ENCODE results near the gene F3.

Gene F3

GRCh38 chr1:94550396-94550795 lies 8.8 kb upstream of the F3 start:
- H3K4me3 ChIP-seq (ENCODE audit: low read length) = no peak overlapping the region
- no peak overlapping the region for H3K4me2 ChIP-seq (ENCODE audit: low read length)

DNA sequence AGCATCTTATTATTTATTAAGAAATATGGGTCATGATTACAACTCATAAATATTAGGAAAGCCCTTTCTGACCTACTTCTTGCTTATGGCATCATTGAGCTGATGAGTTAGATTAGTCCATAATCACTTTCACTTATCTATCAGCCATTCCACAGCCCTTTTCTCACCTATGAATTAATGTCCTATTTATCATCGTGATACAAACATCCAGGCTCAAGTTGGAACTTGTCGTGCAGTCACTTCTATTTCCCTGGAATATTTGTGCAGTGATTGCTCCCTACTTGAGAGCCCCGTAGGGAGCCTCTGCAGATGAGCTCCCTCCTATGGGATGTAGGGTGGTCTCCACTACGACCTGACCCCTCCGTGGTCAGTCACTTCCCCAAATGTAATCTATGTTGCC lies 8.1 kb upstream of the F3 start:
- H3K27ac ChIP-seq (ENCODE audit: low read depth, low read length) = no peak overlapping the region
- no peak overlapping the region for H3K4me2 ChIP-seq (ENCODE audit: low read length)
- no peaks in the 10 kb centered on the region; the same call in 1 of the 2 replicates for H3K27me3 ChIP-seq (ENCODE audit: control insufficient read depth, low read length)
- H3K4me1 ChIP-seq (ENCODE audit: control insufficient read depth, low read length) = no peaks in the 10 kb centered on the region
- H3K4me3 ChIP-seq (ENCODE audit: low read length) = no peak overlapping the region
- no peaks in the 10 kb centered on the region for H3K36me3 ChIP-seq (ENCODE audit: control insufficient read depth, low read length)
- H3K9me3 ChIP-seq (ENCODE audit: control insufficient read depth, insufficient read depth, low read length) = no peaks in the 10 kb centered on the region
- no peaks in the 10 kb centered on the region for H3K9me2 ChIP-seq (replicated peaks; ENCODE audit: control insufficient read depth, low read length)
- H4K20me1 ChIP-seq (ENCODE audit: control insufficient read depth, insufficient read depth, low read depth, low read length) = no peaks in the 10 kb centered on the region
- no peaks in the 10 kb centered on the region for H3K79me2 ChIP-seq (ENCODE audit: control insufficient read depth, low read length)
- no peak for TF ChIP-seq CTCF (IDR thresholded peaks at IDR 0.05; ENCODE audit: low read depth, low read length, poor library complexity, severe bottlenecking)
- TF ChIP-seq EZH2phosphoT487 (IDR thresholded peaks at IDR 0.05; ENCODE audit: borderline replicate concordance, low read length) = no peak
- H3F3A ChIP-seq (ENCODE audit: control insufficient read depth, insufficient read depth) = no peaks in the 10 kb centered on the region

More at GRCh38 chr1:94550396-94550795, 8.8 kb upstream of the F3 start:
- TF ChIP-seq CTCF (IDR thresholded peaks at IDR 0.05; ENCODE audit: low read depth, low read length, poor library complexity, severe bottlenecking) = no peak
- no peak for TF ChIP-seq EZH2phosphoT487 (IDR thresholded peaks at IDR 0.05; ENCODE audit: borderline replicate concordance, low read length)
- Histone ChIP-seq H3K36me3 (ENCODE audit: control insufficient read depth, low read length) (no peaks in the 10 kb centered on the region), H3K9me3 (ENCODE audit: control insufficient read depth, insufficient read depth, low read length) (no peaks in the 10 kb centered on the region), H4K20me1 (ENCODE audit: control insufficient read depth, insufficient read depth, low read depth, low read length) (no peaks in the 10 kb centered on the region), H3K27ac (ENCODE audit: low read depth, low read length) (no peak overlapping the region), H3K4me1 (ENCODE audit: control insufficient read depth, low read length) (no peaks in the 10 kb centered on the region), H3K79me2 (ENCODE audit: control insufficient read depth, low read length) (no peaks in the 10 kb centered on the region), H3K9me2 (replicated peaks; ENCODE audit: control insufficient read depth, low read length) (no peaks in the 10 kb centered on the region), H3K27me3 (ENCODE audit: control insufficient read depth, low read length) (no peaks in the 10 kb centered on the region; the same call in 1 of the 2 replicates), H3F3A (ENCODE audit: control insufficient read depth, insufficient read depth) (no peaks in the 10 kb centered on the region)

DNA sequence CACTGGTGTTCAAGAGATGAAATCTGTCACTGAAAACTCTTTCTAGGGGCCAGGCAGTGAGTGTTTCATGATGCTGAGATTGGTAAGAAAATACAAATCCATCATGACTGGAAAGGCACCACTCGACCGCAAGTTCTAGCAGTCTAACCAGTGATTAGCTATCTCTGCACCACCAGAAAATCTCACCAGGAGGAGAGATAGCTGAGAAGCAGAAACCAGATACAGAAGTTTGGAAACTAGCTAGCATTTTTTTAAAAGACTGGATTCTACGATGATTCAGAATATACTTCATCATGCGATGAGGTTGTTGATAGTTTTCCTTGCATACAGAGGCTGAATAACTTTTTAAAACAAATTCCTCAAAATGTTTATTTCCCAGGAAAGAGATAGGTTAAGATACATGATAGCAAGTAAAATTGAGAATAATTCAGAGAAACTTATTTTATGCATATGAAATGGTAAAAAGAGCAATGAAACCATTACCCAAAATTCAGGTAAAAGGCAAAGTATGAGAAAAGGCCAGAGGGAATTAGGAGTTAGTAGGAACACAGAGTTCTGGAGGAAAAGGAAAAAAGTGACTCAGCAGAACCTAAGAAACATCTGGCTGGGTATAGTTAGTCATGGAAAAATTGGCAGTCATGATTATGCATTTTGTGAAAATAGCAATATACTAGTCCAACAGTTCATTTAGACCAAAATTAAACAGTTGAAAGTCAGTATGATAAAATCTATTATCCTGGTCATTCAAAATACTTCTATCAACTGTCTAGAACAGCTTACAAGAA lies 3.3 kb upstream of the F3 start:
- H3K9me3 ChIP-seq (ENCODE audit: control insufficient read depth, insufficient read depth, low read length) = no peaks in the 10 kb centered on the region
- no peaks in the 10 kb centered on the region for H4K20me1 ChIP-seq (ENCODE audit: control insufficient read depth, insufficient read depth, low read depth, low read length)
- H3K79me2 ChIP-seq (ENCODE audit: control insufficient read depth, low read length) = no peaks in the 10 kb centered on the region
- TF ChIP-seq CTCF (IDR thresholded peaks at IDR 0.05; ENCODE audit: low read depth, low read length, poor library complexity, severe bottlenecking) = no peak
- TF ChIP-seq EZH2phosphoT487 (IDR thresholded peaks at IDR 0.05; ENCODE audit: borderline replicate concordance, low read length) = no peak
- H3K27ac ChIP-seq (ENCODE audit: low read depth, low read length) = no peak overlapping the region
- no peaks in the 10 kb centered on the region for H3F3A ChIP-seq (ENCODE audit: control insufficient read depth, insufficient read depth)
- H3K9me2 ChIP-seq (replicated peaks; ENCODE audit: control insufficient read depth, low read length) = no peaks in the 10 kb centered on the region
- H3K4me1 ChIP-seq (ENCODE audit: control insufficient read depth, low read length) = no peaks in the 10 kb centered on the region
- no peaks in the 10 kb centered on the region for H3K36me3 ChIP-seq (ENCODE audit: control insufficient read depth, low read length)
- H3K27me3 ChIP-seq (ENCODE audit: control insufficient read depth, low read length) = no peaks in the 10 kb centered on the region; the same call in 1 of the 2 replicates
- H3K4me3 ChIP-seq (ENCODE audit: low read length) = no peak overlapping the region
- H3K4me2 ChIP-seq (ENCODE audit: low read length) = no peak overlapping the region

Measured in DOHH2 (cell line).